HCEC 1CT (cell line): Measurements from ENCODE around the gene DDX41.
"Not testable (repeated sequence)": the region's sequence is repeated elsewhere in the genome, so short reads cannot be mapped to it uniquely, and the experiment has no call there.

Source experiments
- DNase-seq: peaks from one replicate; pipeline ENCODE4 v3.0.0-alpha.2; 2017

The DDX41 gene

DNA sequence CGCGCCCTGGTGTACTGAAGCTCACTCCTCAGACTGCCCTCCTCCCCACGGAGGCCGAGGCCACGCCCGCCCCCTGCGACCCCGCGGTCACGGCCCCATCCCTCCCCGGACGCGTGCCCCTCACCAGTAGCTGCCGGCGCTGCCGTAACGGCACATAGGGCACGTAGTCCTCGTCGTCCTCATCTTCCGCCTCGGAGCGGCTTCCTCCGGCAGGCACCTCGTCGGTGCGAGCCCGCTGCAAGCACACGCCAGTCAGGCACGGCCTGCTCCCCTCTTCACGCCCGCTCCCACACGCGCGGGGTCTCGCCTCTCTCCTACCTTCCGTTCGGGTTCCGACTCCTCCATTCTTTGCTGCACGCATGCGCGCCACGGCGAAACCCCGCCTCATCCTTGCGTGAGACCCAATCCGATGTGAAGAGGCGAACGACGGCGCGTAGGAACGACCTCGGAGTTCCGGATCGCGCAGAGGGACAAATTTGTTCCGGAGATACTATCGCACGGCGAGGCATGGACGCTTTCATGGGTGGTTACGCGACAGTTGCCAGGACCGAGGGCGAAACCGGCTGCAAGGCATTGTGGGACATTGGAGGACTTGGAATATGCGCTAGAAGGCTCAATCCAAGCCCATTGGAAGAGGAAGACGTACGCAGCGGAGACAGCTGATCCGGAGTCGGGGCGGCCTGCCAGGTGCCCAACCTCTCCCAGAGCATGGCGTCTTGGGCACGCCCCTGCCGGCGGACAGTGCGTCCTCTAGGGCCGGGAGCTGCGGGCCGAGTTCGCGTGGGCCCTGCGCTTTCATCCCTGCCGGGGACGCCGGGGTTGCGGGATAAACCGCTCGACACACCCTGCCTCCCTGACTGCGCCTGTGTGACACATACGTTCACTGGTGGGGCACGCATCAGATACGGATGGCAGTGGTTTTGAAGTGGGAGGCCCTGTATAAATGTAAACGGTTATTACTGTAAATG is at the start of gene DDX41:
TSS of gene DDX41 (minus strand) at position 361 of the 968 bp plus-strand sequence. CDS start at position 345, 16 bp downstream.
- DNase-seq: peak; percentile 99

DNA sequence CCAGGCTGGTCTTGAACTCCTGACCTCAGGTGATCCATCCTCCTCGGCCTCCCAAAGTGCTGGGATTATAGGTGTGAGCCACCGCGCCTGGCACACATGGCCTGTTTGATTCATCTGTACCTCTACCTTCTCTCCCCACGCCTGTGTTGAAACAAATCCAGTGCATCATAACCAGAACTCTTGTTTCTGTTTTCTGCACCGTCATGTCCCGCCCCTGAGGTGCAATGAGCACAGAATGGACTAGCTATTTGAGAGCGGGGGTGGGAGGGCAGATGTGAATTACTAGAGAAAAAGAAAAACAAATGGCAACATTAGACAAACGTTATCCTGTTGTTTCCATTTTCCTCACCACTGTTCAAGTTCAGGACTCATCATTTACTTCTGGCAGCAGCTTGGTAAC is 48.3 kb upstream of the DDX41 start:
- no peak for DNase-seq

DNA sequence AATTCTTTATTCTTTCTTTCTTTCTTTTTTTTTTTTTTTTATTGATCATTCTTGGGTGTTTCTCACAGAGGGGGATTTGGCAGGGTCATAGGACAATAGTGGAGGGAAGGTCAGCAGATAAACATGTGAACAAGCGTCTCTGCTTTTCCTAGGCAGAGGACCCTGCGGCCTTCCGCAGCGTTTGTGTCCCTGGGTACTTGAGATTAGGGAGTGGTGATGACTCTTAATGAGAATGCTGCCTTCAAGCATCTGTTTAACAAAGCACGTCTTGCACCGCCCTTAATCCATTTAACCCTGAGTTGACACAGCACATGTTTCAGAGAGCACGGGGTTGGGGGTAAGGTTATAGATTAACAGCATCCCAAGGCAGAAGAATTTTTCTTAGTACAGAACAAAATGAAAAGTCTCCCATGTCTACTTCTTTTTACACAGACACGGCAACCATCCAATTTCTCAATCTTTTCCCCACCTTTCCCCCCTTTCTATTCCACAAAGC is 42.7 kb upstream of the DDX41 start:
- DNase-seq: not testable (repeated sequence)

DNA sequence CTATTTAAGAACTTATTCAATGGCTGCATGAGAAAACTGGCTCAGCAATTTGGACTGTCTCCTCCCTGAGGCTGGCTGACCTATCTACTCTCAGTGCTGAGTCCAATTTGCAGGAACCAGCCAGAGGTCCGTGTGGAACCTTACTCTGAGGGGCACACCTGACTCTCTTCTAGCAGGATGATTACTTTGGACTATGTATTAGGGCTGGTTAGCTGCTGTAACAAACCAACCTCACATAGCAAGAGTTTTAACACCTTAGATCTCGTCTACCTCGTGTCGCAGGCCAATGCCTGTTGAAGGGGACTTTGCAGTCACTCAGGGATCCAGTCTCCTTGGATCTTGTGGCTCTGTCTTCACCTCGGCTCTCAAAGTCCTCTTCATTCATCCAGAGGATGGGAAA is 41.0 kb upstream of the DDX41 start:
- no peak for DNase-seq

DNA sequence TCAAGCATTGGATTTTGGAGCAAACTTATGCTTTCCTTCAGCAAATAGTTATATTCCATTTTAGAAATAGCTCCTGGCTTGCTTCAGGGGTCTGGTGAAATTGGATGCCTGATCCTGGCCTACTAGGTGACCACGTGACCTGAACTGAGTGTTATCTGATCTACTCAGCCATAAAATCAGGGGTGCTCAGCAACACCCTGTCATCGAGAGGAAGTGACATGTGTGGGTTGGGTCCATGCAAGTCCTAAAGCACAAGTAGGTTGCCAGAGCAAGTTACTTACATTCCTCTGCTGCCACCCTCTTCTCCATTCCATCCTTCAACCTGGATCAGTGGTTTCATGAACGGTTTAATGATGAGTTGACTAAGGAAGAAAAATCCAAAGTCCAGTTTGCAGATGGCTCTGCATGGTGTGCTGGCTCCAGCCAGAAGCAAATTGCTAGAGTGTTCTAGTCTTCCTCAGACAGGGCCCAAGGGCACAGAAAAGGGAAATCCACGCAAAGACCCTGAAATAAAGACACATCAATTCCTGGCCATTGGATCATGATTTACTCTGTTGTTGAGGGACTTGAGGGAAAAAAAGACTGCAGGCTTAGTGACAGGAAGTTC is 40.4 kb upstream of the DDX41 start:
- DNase-seq: no peak

DNA sequence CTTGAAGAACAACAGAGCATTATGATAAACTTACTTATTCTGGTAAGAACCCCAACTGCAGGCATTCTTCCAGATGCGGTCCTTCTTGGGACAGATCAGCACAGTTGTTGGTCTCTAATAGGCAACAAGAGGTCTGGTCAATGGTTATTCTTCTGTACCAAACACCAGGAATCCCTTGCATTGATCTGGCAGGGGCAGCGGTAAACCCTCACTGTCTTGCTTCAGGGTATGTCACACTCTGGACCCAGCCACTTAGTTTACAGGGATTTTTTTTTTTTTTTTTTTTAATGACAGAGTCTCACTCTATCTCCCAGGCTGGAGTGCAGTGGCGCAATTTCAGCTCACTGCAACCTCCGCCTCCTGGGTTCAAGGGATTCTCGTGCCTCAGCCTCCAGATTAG is 38.9 kb upstream of the DDX41 start:
- DNase-seq: no peak

DNA sequence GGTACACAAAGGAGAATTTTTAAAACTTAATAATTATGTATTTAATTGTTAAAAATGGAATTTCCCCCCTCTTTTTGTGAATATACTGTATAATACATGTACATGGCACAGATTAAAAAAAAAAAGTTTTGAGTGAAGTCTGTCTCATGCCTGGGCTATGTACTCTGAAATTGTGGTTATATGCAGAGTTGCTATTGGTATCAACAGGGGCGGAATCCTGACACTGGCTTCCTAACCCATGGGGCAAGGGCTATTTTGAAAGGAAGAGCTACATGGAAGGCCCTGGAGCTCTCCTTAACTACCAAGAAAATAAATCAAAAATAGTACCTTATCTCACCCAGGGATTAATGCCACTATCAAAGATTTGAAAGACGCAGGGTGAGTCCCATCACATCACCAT is 38.5 kb upstream of the DDX41 start:
- DNase-seq: no peak

DNA sequence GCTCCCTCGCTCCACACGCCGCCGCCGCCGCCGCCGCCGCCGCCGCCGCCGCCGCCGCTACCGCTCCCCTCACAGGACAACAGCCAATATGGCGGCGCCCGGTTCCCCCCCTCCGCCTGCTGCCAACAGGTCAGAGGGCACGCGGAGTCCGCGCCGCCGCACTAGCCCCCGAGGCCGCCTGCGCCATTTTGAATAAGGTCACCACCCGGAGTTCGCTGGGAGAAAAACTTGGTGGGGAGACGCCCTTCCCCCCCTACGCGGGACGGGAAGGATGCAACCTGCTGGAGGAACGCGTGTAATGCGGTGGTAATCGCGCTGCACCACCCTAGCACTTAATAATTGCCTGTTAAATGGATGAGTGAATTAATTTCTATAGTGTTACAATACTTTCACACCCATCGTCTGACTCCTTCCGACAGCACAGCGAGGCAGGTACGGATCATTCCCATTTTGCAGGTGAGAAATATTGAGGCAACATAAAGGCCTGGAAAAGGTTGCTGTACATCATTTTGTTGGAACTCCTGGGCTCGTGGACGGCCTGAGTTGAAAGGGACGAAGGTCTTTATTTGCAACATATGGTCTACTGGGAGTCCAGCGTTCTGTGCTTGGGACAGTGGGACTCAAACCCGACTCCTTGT is 37.8 kb upstream of the DDX41 start, which contains the start of gene FAM193B:
TSS of gene FAM193B (minus strand) at position 90 of the 638 bp plus-strand sequence. CDS start 105 bp downstream, outside the sequence.
- peak; percentile 89 for DNase-seq

DNA sequence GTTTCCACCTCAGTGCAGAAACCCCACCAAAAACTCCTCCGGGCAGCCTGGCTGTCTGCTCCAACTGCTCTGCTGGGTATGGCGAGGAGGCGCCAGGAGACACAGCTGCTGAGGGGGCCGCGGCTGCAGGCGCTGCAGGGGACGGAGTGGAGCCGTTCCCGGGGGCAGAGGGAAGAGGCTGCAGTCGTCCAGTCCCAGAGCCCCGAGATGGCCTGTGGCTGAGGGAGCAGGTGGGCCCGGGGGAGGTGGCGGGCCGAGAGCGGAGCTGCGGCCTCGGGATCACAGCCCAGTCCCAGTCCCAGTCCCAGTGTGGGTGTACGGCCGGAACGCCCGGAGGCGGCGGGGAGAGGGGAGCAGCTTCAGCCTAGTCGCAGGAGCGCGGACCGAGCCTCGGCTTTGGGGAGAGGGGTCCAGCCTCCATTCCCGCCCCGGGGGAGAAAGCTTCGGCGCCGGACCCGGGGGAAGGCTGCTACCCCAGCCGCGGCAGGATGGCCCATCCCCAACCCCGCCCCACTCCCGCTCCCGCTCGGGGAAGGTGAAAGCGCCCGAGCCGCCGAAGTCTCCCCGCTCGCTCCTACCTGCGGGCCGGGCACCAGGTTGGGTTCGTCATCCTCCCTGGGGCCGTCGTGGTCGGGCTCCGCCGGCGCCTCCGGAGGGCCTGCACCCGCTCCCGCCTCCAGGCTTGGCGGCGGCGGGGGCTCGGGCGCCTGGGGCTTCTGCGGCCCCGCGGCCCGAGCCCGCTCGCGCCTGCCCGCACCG is 37.1 kb upstream of the DDX41 start:
- peak; percentile 7 for DNase-seq

DNA sequence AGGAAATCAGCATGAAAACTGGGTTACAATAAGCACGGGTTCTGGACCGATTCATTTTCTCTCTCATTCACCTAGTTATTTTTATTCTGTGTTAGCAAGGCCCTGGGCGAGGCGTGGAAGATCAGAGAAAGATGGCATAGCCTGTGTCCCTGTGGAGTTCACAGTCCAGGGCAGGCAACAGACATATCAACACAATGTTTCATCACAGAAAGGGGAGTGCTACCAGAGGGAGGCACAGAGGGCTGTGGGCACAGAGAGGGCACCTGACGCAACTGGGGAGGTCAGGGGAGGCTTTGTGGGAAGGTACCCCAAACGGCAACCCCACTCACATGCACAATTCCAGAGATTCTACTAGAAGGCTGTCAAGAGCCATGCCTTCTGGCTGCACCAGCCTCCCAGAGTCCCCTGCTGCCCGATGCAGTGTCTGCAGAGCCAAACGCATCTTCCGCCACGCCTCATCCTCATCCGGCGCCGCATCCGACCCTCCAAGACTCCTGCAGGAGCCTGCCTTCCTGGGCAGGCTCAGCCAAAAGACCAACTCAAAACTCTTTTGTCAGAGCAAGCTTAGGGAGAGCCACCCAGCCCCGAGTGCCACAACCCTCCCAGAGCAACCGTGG is 36.2 kb upstream of the DDX41 start:
- DNase-seq: peak; percentile 31

DNA sequence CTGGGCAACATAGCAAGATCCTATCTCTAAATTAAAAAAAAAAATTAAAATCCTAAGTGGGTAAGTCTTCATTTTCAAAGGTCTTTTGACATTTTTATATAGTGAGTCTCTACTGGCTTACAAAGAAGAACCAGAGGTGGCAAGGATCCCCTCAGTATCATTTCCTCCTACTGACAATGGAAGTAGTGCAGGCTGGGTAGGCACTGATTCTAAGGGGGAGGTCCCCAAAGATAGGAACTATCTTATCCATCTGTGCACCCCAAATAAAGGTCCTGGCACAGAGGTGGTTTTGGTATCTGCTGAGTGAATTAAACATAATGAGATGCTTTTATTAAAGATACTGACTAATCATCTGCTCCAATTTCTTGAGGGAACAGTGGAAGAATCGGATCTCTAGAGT is 33.4 kb upstream of the DDX41 start:
- no peak for DNase-seq

DNA sequence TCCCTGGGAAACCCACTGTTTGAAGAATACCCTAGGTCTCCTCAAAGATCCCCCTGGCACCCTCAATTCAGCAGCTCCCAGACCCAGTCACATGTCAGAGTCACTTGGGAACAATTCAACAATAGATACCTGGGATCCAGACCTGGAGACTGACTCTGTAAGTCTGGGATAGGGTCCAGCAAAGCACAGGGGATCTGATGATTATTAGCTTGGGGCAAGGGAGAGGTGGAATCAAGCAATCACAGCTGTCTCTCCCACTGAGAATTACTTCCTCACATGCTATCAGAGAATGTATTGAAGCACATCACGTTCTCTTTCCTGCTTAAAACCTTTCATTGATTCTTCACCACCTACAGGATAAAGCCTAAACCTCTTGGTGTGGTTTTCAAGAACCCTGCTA is 31.7 kb upstream of the DDX41 start:
- DNase-seq: no peak

DNA sequence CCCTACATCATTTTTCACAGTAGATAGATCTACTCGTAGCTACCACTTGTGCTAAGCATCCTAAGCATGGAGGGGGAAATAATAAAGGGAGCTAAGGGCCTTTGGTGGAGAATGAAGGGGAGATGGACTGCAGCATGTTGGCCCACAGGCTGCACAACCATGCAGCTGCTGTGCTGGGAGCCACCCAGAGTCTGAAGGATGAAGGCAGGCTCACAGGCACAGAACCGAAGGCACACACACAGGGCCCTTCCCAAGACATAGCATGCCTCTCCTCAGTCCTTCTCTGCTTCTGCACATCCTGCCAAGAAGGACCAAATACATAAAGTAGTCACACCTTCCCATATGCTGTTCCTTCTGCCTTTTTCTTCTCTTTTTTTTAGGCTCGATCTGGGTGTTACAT is 31.0 kb upstream of the DDX41 start:
- no peak for DNase-seq

DNA sequence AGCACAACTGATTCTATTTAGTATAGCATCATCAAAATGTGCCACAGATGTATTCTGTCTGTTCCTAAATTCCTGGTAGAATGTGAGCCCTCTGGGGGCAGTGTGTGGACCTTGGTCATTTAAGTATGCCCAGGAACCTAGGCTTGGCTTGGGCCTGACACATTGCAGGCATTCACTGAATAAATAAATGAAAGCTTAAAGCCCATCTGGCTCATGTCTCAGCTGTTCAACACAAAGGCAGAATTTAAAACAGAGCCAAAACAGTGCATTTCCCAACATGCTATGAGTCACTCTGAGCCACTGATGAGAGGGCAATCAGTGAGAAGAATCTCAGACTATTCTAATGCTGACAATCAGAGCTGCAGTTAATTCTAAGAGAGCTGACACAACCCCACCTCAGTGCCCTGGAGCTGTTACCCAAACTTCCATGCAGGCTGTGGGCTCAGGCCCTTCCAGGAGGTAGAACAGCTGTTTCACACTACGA is 29.5 kb upstream of the DDX41 start:
- peak; percentile 99 for DNase-seq

DNA sequence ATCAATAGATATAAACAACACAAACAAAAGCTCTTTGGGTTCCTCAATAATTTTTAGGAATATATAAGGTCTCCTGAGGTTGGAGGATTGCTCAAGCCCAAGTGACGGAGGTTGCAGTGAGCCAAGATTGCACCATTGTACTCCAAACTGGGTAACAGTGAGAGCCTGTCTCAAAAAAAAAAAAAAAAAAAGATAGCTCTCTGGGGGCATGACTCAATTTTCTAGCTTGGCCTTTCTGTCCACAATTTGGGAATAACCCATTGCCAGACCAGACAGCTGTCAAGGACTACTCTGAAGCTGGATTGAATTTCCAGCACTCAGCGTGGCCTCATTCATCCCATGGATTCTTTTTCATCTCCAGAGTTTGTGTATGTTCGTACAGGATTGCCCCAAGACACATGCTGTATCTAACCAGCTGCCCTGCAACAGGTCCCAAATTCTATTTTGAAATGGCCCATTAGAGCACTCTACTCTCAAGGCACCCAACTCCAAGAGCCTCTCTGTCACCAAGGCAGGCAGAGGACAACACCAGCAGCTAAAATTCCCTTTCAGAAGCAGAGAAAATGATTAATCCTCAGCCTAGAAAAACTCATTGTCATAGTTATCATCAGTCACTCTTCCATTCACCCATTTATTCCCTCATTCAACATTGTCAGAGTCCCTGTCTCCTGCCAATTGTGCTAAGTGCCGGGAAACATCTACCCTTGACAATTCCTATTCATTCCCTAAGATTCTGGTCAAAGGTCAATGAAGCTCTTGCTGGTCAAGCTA is 28.9 kb upstream of the DDX41 start:
- DNase-seq: peak; percentile 92

DNA sequence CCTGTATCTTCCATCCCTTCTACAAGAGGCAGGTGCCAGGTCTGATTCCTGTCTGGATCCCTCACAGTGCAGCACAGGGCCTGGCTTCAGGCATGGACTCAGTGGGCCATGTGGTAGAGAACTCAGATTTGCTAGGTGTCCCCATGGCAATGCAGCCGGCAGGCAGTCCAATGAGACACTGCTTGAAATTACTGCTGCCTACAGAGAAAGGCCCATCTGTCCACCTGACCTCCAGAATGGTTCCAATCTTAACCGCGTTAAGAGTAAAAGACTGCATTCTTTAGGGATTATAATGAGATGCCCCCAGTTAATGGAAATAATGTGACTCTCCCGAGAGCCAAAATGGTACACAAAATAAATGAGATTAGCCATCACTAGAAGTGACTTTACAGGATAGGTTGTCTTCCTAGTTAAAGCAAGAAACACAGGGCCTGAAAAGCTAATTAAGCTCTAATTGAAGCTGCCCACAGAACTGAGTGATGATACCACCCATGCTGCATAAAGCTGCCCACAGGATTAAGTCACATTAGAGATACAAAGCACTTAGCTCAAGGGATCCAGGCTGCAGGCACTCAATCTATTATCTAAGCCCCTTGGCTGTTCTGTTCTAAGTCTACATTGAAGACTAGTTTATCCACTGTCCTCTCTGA is 26.2 kb upstream of the DDX41 start:
- no peak for DNase-seq

DNA sequence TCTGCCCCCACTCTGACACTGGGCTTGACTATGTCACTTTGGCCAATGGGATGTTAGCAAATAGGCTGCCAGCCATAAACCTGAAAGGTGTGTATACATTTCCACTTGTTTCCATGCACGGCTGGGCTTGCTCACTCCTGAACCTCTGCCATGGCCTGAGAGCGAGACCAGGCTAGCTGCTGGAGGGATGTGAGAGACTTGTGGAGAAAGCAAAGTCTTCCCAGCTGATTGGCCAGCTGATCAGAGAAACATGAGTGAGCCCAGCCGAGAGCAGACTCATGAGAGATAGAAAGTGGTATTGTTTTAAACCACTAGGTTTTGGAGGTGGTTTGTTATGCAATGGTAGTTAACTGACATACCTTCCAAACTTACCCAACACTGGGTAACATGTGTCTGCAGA is 23.7 kb upstream of the DDX41 start:
- DNase-seq: no peak

DNA sequence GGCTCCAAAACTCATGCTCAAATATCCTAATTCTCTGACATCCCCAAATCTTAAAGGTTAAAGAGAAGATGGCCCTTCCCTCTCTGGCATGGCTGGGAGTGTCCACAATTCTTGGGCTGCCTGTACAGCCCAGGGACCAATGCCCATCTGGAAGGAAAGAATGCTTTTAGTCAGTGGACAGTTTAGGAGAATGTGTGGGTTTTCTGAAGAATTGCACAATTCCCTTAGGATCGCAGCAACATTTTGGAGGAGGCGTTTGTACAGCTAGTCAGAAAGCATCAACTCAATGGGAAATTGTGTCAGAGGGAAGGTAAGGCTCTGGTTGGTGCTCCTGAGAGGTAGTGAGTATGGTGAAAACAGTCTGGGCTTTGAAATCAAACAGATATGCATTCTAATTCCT is 22.6 kb upstream of the DDX41 start:
- peak; percentile 65 for DNase-seq

DNA sequence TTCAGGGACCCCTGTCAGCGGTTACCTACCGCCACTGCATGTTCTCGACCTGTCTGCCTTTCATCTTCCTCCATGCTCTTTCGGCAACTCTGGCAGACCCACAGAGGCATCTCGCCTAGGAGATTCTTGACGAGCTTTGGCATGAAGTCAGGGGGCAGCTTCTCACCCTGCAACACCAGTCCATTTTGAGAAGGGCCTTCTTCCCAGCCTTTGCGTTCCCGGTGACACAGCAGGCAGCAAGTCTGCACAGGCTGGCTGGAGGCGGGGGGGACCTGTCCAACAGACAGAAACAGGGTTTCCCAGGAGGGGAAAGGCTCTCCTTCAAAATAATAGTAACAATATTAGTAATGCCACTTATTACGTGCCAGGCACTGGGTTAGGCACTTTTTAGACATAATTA is 22.1 kb upstream of the DDX41 start:
- no peak for DNase-seq
